ENCODE measurements around the gene HDAC8. TPM values are rescaled to one million over a fixed set of nuclear protein-coding genes. Genes with fewer than 3 reads are reported as not detected.

Gene HDAC8
- total RNA-seq = 10 to 100 TPM; 32.1 to 62.8 (median 45.7) TPM
- polyA plus RNA-seq = 100 to 1,000 TPM in 2 of 3 donors, 10 to 100 TPM in 1; 59.3 to 232 (median 111) TPM
- long read RNA-seq, donor 1, transcript HDAC8-231 (1 exons, 2,313 nt) = major isoform, 6 of 15 reads
- long read RNA-seq, donor 1, partial matches to known transcripts = 0 of 15 reads
- long read RNA-seq, donor 1, other reads (novel, unspliced or antisense) = 0 of 15 reads
- long read RNA-seq, donor 2, transcript HDAC8-231 (1 exons, 2,313 nt) = major isoform, 5 of 22 reads
- long read RNA-seq, donor 2, partial matches to known transcripts = 6 of 22 reads
- long read RNA-seq, donor 2, other reads (novel, unspliced or antisense) = 0 of 22 reads
- long read RNA-seq, donor 3, transcript HDAC8-214 (8 exons, 2,373 nt) = minor isoform, 5 of 15 reads
- long read RNA-seq, donor 3, transcript HDAC8-231 (1 exons, 2,313 nt) = major isoform, 6 of 15 reads
- long read RNA-seq, donor 3, partial matches to known transcripts = 0 of 15 reads
- long read RNA-seq, donor 3, other reads (novel, unspliced or antisense) = 0 of 15 reads
- long read RNA-seq, donor 4, transcript HDAC8-207 (11 exons, 2,110 nt) = major isoform, 5 of 21 reads
- long read RNA-seq, donor 4, partial matches to known transcripts = 3 of 21 reads
- long read RNA-seq, donor 4, other reads (novel, unspliced or antisense) = 3 of 21 reads
- long read RNA-seq, donor 5, transcript HDAC8-207 (11 exons, 2,110 nt) = major isoform, 31 of 52 reads
- long read RNA-seq, donor 5, transcript HDAC8-214 (8 exons, 2,373 nt) = minor isoform, 5 of 52 reads
- long read RNA-seq, donor 5, partial matches to known transcripts = 4 of 52 reads
- long read RNA-seq, donor 5, other reads (novel, unspliced or antisense) = 6 of 52 reads
- long read RNA-seq, donor 6, transcript HDAC8-207 (11 exons, 2,110 nt) = major isoform, 7 of 15 reads
- long read RNA-seq, donor 6, partial matches to known transcripts = 1 of 15 reads
- long read RNA-seq, donor 6, other reads (novel, unspliced or antisense) = 2 of 15 reads
- long read RNA-seq, donor 7, transcript HDAC8-231 (1 exons, 2,313 nt) = major isoform, 7 of 9 reads
- long read RNA-seq, donor 7, partial matches to known transcripts = 0 of 9 reads
- long read RNA-seq, donor 7, other reads (novel, unspliced or antisense) = 0 of 9 reads
- long read RNA-seq, donor 8, transcript HDAC8-231 (1 exons, 2,313 nt) = major isoform, 6 of 27 reads
- long read RNA-seq, donor 8, partial matches to known transcripts = 14 of 27 reads
- long read RNA-seq, donor 8, other reads (novel, unspliced or antisense) = 0 of 27 reads
- long read RNA-seq, donor 9, partial matches to known transcripts = 0 of 5 reads
- long read RNA-seq, donor 9, other reads (novel, unspliced or antisense) = 0 of 5 reads
- long read RNA-seq, donor 10, partial matches to known transcripts = 5 of 15 reads
- long read RNA-seq, donor 10, other reads (novel, unspliced or antisense) = 0 of 15 reads

GRCh38 chrX:72572248-72573157, at the start of gene HDAC8:
Gene HDAC8, minus strand, starts transcription at chrX:72572843. Its CDS starts 82 bp downstream, at chrX:72572761.
- Histone ChIP-seq H3K27ac (peak within 1 kb of the TSS; percentile 44 to 84 (median 60)), H3K27me3 (peaks cover 6% of the 10 kb centered on the region), H3K36me3 (replicated peaks in 1 of 2) (peaks cover 0 to 8% of the 10 kb centered on the region in 2 donors), H3K9me3 (replicated peaks in 1 of 3) (no peaks in the 10 kb centered on the region), H3K4me1 (replicated peaks in 1 of 2) (no peaks in the 10 kb centered on the region), H3K4me3 (peak within 1 kb of the TSS in 3 of 4 donors; percentile 33 to 74 (median 38))
- TF ChIP-seq POLR2A (IDR thresholded peaks at IDR 0.05) (peak in 1 of 2 donors; percentile 40), CTCF (IDR thresholded peaks at IDR 0.05) (no peak)
- peak; percentile 59 to 80 (median 67) for DNase-seq
- whole genome bisulfite sequencing, 4 donors = 0 to 33% (median 13%) methylated on average over 13 to 36 of the region's 36 CpGs
- intact Hi-C loops (cut with DNase I) = no loop called here

- Histone ChIP-seq H3K4me1 (replicated peaks in 1 of 2) (peaks cover 0 to 20% of the 10 kb centered on the region in 2 donors), H3K27me3 (peaks cover 4% of the 10 kb centered on the region), H3K4me3 (no peak overlapping the region), H3K9me3 (replicated peaks in 1 of 3) (no peaks in the 10 kb centered on the region), H3K27ac (peak overlapping the region; percentile 62 to 88 (median 76)), H3K36me3 (replicated peaks in 1 of 2) (no peaks in the 10 kb centered on the region)
- 33 to 47% (median 40%) methylated on average over 4 of the region's 4 CpGs for WGBS, 4 donors
- DNase-seq = no peak
- intact Hi-C loops (cut with DNase I) = no loop called here
- TF ChIP-seq CTCF (IDR thresholded peaks at IDR 0.05) (no peak), POLR2A (IDR thresholded peaks at IDR 0.05) (peak in 1 of 2 donors; percentile 22)
These were observed 49.2 kb upstream of the HDAC8 start for GRCh38 chrX:72621625-72622485.

- H3K27me3 ChIP-seq = peaks cover 4% of the 10 kb centered on the region
- no peak for TF ChIP-seq POLR2A (IDR thresholded peaks at IDR 0.05)
- TF ChIP-seq CTCF (IDR thresholded peaks at IDR 0.05) = no peak
- DNase-seq = no peak
- H3K36me3 ChIP-seq (replicated peaks in 1 of 2) = no peaks in the 10 kb centered on the region
- intact Hi-C loops (cut with DNase I) = no loop called here
- no peaks in the 10 kb centered on the region for H3K9me3 ChIP-seq (replicated peaks in 1 of 3)
- WGBS, 4 donors = 23 to 46% (median 42%) methylated on average over 1 of the region's 1 CpG
- peak overlapping the region; percentile 62 to 88 (median 76) for H3K27ac ChIP-seq
- H3K4me1 ChIP-seq (replicated peaks in 1 of 2) = peaks cover 0 to 20% of the 10 kb centered on the region in 2 donors
- H3K4me3 ChIP-seq = no peak overlapping the region
These were observed 48.5 kb upstream of the HDAC8 start for GRCh38 chrX:72621163-72621562.

Data from adrenal gland (tissue), 19 donors.